Fibroblast of lung (primary cell): Measurements from ENCODE around the gene WDFY3. TPM values are rescaled to one million over a fixed set of nuclear protein-coding genes. Genes with fewer than 3 reads are reported as not detected.

ENCODE experiments used
- DNase-seq, 2 donors: peaks; one replicate each; pipeline versions ENCODE4 v3.0.0 to v3.0.0-alpha.2; 2010; ENCODE audit warnings: low read depth in 2 of 2
- H2AFZ ChIP-seq: 2 replicates; pipeline ENCODE4 v1.5.1; 2012; ENCODE audit warnings: low read length, control low read depth, inconsistent platforms
- H3K27ac ChIP-seq: 2 replicates; pipeline ENCODE4 v1.5.1; 2011; ENCODE audit warnings: low read length, control low read depth; ENCODE audit not compliant: insufficient read depth
- H3K27me3 ChIP-seq: 2 replicates; pipeline ENCODE4 v1.5.1; 2011; ENCODE audit warnings: mild to moderate bottlenecking, low read length; ENCODE audit not compliant: control insufficient read depth, insufficient read depth
- H3K36me3 ChIP-seq: 2 replicates; pipeline ENCODE4 v1.5.1; 2011; ENCODE audit warnings: low read length; ENCODE audit not compliant: control insufficient read depth, insufficient read depth
- H3K4me1 ChIP-seq: 2 replicates; pipeline ENCODE4 v1.5.1; 2011; ENCODE audit warnings: low read length; ENCODE audit not compliant: control insufficient read depth, insufficient read depth; ENCODE audit errors: extremely low read depth
- H3K4me2 ChIP-seq: 2 replicates; pipeline ENCODE4 v1.5.1; 2011; ENCODE audit warnings: low read length, control low read depth; ENCODE audit not compliant: insufficient read depth; ENCODE audit errors: extremely low read depth
- H3K4me3 ChIP-seq, 4 experiments: fragments of 200-600 bp in 1 of 4; sonication (generic) in 1 of 4; replicated peaks in 1 of 4; 2 replicates each; pipeline ENCODE4 v1.5.1; 2011 to 2016; ENCODE audit warnings: low read length in 4 of 4, low read depth in 3 of 4, mild to moderate bottlenecking in 3 of 4, control low read depth in 2 of 4, inconsistent platforms in 1 of 4, mixed read lengths in 1 of 4; ENCODE audit not compliant: insufficient read depth in 1 of 4; ENCODE audit errors: control extremely low read depth in 1 of 4
- H3K79me2 ChIP-seq: 2 replicates; pipeline ENCODE4 v1.5.1; 2012; ENCODE audit warnings: mild to moderate bottlenecking, low read length, inconsistent platforms; ENCODE audit not compliant: control insufficient read depth, insufficient read depth
- H3K9ac ChIP-seq: 2 replicates; pipeline ENCODE4 v1.5.1; 2011; ENCODE audit warnings: mild to moderate bottlenecking, low read length, control low read depth; ENCODE audit not compliant: insufficient read depth
- H3K9me3 ChIP-seq: 2 replicates; pipeline ENCODE4 v1.5.1; 2012; ENCODE audit warnings: low read depth, low read length; ENCODE audit not compliant: control insufficient read depth, insufficient read depth
- H4K20me1 ChIP-seq: 2 replicates; pipeline ENCODE4 v1.5.1; 2011; ENCODE audit warnings: low read length; ENCODE audit not compliant: control insufficient read depth, insufficient read depth; ENCODE audit errors: extremely low read depth
- EZH2 ChIP-seq: IDR thresholded peaks from 2 replicates; pipeline ENCODE4 v1.5.1; 2012; ENCODE audit warnings: low read length, control low read depth, mild to moderate bottlenecking; ENCODE audit errors: missing control alignments
- polyA plus RNA-seq, 2 donors: library from polyadenylated mRNA; depleted of rRNA in 1 of 2; stranded (reverse) in 1 of 2; unstranded in 1 of 2; fragments of >200 nt; gene quantifications; 2 replicates each; pipeline ENCODE4 v1.2.1, GENCODE V29; 2011 to 2012; ENCODE audit warnings: missing spikeins in 1 of 2
- total RNA-seq: library from RNA; depleted of rRNA; stranded (reverse); fragments of >200 nt; gene quantifications from 2 replicates; pipeline ENCODE4 v1.2.1, GENCODE V29; 2014
- TF ChIP-seq, protein P1 (sequence below), 2 donors: IDR thresholded peaks in 1 of 2; conservative IDR thresholded peaks in 1 of 2; 1 replicate in 1 of 2; 2 replicates in 1 of 2; pipeline ENCODE4 v1.5.1; 2011 to 2012; ENCODE audit warnings: low read length in 2 of 2, control low read depth in 1 of 2, inconsistent platforms in 1 of 2, low read depth in 1 of 2, mild to moderate bottlenecking in 1 of 2

The WDFY3 gene
- total and polyA plus RNA-seq, 2 donors (not counting 1 experiment from before 2014, with no cell fraction given) = 26.8 to 88.8 TPM

DNA sequence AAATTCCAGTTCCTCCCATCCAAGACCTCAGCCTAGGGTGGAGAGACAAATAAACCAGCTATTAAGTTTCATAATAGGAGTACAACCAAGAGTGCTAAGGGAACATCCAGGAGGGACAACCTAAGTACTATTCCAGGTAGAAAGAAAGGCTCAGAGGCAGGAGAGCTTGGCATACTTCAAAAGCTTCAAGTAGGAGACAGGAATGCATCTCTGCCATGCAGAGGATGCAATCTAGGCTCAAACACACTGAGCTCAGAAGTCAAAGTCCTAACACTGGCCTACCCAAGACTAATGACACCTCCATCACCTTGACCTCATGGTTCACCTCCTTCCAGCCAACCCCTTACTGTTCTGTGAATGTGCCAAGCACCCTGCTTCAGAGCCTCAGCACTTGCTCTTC lies 8.1 kb downstream of the WDFY3 start:
- Histone ChIP-seq H3K36me3 (no peaks in the 10 kb centered on the region), H3K9me3 (no peaks in the 10 kb centered on the region), H3K4me2 (no peak overlapping the region), H3K4me1 (no peaks in the 10 kb centered on the region), H3K9ac (no peak overlapping the region), H3K4me3 (no peak overlapping the region), H3K27ac (no peak overlapping the region), H4K20me1 (peaks cover 2% of the 10 kb centered on the region), H3K27me3 (no peaks in the 10 kb centered on the region), H2AFZ (no peak overlapping the region), H3K79me2 (peaks cover 87% of the 10 kb centered on the region)
- DNase-seq = no peak
- no peak for TF ChIP-seq EZH2
- TF ChIP-seq, protein P1, sequence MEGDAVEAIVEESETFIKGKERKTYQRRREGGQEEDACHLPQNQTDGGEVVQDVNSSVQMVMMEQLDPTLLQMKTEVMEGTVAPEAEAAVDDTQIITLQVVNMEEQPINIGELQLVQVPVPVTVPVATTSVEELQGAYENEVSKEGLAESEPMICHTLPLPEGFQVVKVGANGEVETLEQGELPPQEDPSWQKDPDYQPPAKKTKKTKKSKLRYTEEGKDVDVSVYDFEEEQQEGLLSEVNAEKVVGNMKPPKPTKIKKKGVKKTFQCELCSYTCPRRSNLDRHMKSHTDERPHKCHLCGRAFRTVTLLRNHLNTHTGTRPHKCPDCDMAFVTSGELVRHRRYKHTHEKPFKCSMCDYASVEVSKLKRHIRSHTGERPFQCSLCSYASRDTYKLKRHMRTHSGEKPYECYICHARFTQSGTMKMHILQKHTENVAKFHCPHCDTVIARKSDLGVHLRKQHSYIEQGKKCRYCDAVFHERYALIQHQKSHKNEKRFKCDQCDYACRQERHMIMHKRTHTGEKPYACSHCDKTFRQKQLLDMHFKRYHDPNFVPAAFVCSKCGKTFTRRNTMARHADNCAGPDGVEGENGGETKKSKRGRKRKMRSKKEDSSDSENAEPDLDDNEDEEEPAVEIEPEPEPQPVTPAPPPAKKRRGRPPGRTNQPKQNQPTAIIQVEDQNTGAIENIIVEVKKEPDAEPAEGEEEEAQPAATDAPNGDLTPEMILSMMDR (conservative IDR thresholded peaks at IDR 0.05 in 1 of 2, IDR thresholded peaks at IDR 0.05 in 1 of 2; ENCODE audit: low read depth in 1 of 2, low read length in 2 of 2) = no peak

DNA sequence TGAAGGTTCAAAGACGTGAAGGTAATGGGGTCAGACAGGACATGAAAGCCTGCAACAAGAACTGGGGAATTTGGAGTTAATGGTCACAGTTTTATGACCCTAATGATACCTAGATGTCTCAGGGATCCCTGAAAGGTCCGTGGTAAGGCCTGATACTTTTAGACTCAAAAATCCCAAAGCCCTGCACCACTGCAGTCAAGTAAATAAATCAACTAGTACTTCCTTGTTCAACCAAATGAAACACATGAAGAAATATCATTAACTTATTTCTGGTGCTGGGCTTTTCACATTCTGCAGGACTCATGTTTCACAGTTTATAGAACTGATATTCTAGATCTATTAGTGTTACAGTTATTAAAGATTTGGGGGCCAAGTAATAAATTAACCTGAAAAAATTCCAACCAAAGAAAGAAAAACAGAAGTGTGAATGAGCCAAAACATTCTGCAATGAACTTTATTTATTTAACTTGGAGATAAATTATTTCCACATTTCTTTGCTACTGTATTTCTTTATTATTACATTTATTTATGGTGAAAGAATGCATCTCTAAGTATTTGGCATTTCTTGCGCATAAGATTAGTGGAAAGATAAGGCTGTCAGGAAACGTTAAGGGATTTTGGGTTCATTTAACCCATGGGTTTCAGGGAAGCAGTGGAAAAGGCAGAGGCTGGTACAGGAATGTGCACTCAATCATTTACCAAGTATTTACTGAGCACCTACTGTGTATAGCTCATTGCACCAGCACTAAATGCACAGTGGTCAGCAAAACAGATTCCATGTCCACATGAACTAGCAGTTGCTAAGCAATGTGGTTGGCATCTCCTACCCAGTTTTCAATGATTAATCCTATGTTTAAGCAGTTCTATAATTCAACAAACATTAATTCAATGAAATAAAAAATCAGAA lies 8.7 kb downstream of the WDFY3 start:
- TF ChIP-seq, protein P1 (conservative IDR thresholded peaks at IDR 0.05 in 1 of 2, IDR thresholded peaks at IDR 0.05 in 1 of 2; ENCODE audit: low read depth in 1 of 2, low read length in 2 of 2) = no peak
- no peak for TF ChIP-seq EZH2
- Histone ChIP-seq H3K4me1 (no peaks in the 10 kb centered on the region), H3K36me3 (no peaks in the 10 kb centered on the region), H3K9me3 (no peaks in the 10 kb centered on the region), H3K79me2 (peaks cover 87% of the 10 kb centered on the region), H3K4me2 (no peak overlapping the region), H3K9ac (no peak overlapping the region), H3K27me3 (no peaks in the 10 kb centered on the region), H3K27ac (no peak overlapping the region), H2AFZ (no peak overlapping the region), H3K4me3 (no peak overlapping the region), H4K20me1 (peaks cover 6% of the 10 kb centered on the region)
- DNase-seq = peak in 1 of 2 donors; percentile 69

DNA sequence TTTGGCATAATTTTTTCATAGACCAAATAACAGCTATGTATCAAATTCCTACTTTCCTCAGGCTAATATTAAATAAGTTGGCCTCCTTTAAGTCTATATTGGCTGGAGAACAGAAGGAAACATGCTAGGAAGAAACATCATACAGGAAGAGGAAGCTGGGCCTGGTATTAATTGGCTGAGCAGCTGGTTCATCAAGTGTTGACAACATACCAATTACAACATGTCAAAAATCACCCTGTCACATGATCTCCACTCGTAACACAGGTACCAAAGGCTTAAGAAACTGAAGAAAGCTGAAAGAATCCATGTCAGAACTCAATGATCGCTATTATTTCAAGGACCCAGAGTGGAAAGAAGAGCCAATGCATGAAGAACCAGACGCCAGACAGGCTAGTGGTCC lies 10.5 kb downstream of the WDFY3 start:
- Histone ChIP-seq H3K4me1 (no peaks in the 10 kb centered on the region), H3K27me3 (no peaks in the 10 kb centered on the region), H3K36me3 (no peaks in the 10 kb centered on the region), H3K27ac (no peak overlapping the region), H4K20me1 (peaks cover 4% of the 10 kb centered on the region), H3K4me3 (no peak overlapping the region), H3K9ac (no peak overlapping the region), H3K9me3 (no peaks in the 10 kb centered on the region), H3K4me2 (no peak overlapping the region), H2AFZ (no peak overlapping the region), H3K79me2 (peaks cover 88% of the 10 kb centered on the region)
- no peak for DNase-seq
- TF ChIP-seq EZH2 = no peak
- TF ChIP-seq, protein P1 (conservative IDR thresholded peaks at IDR 0.05 in 1 of 2, IDR thresholded peaks at IDR 0.05 in 1 of 2; ENCODE audit: low read depth in 1 of 2, low read length in 2 of 2) = no peak
